ENCODE results near the gene EXOC6B.

- TF ChIP-seq ZNF70 (CRISPR knock-in tag; IDR thresholded peaks at IDR 0.05) (no peak), RARB (CRISPR knock-in tag; IDR thresholded peaks at IDR 0.05) (no peak), ESRRG (CRISPR knock-in tag; IDR thresholded peaks at IDR 0.05) (no peak), SNAI2 (CRISPR knock-in tag; IDR thresholded peaks at IDR 0.05) (no peak), PATZ1 (CRISPR knock-in tag; IDR thresholded peaks at IDR 0.05; ENCODE audit: borderline replicate concordance) (no peak), CSDC2 (CRISPR knock-in tag; IDR thresholded peaks at IDR 0.05) (no peak), ISL1 (CRISPR knock-in tag; IDR thresholded peaks at IDR 0.05) (no peak), ZFP3 (CRISPR knock-in tag; IDR thresholded peaks at IDR 0.05) (no peak), ZNF565 (CRISPR knock-in tag; conservative IDR thresholded peaks at IDR 0.05; ENCODE audit: low read depth) (no peak)
Observed at GRCh38 chr2:72146347-72147302, 679.2 kb downstream of the EXOC6B start.

Measured in SK-N-SH treated with all-trans-retinoic acid at 6 μM for 48 hours (cell line).